Measurements from ENCODE around the gene CTU1.
A peak's percentile ranks its signal among the peaks of the same experiment; 100 is the strongest.
"Not testable (repeated sequence)": the region's sequence is repeated elsewhere in the genome, so short reads cannot be mapped to it uniquely, and the experiment has no call there.

CTU1 gene

DNA sequence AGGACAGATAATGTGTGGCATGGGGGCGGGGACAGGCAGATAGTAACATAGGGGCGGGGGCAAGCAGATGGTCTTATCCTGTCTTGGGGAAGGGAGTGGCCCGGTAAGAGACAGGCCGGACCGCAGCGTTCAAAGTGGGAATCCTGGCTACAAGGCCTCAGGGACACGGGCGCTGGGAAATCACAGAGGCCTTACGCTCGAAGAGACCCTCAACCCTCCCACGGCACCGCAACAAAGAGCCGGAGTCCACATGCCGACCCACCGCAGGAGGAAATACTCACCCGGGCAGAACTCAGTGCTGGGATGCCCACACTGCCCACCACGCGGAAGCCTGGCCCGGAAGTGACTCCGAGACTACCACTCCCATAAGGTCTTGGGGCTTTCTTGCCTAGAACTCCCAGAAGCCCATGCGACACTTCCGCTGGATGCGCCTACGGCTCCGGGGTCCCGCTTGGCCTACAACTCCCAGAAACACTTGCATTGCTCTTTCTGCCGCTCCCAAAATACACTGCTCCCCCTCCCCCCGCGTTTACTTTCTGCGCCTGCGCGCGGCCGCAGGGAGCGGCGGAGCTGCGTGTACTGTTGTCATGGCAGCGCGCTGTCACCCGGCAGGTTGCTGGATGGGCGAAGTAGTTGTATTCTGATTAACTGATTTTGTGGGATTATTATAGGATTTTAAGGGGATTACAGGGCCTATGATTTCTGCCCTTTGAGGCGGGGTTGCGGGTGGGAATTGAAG is at the start of gene CTU1:
Gene CTU1, minus strand, starts transcription at position 344 of the 739 bp plus-strand sequence. CDS start 3,840 bp downstream, outside the sequence.
- DNase-seq (ENCODE audit: low spot score) = peak; percentile 99

DNA sequence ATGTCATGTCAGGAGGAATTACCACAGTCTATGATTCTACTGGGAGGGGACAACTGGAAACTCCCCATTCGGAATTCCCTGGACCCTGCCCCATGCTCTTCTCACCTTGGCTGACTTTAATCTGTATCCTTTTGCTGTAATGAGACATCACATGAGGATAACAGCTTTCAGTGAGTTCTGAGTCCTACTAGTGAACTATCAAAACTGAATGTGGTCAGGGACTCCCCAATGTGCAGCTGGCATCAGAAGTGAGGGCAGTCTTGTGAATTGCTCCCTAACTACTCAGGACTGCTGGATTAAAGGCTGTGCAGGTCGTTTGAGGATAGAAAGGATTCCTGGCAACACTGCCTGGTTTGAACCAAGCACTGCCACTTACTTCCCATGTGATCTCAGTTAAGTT is 49.1 kb upstream of the CTU1 start:
- no peak for DNase-seq (ENCODE audit: low spot score)

DNA sequence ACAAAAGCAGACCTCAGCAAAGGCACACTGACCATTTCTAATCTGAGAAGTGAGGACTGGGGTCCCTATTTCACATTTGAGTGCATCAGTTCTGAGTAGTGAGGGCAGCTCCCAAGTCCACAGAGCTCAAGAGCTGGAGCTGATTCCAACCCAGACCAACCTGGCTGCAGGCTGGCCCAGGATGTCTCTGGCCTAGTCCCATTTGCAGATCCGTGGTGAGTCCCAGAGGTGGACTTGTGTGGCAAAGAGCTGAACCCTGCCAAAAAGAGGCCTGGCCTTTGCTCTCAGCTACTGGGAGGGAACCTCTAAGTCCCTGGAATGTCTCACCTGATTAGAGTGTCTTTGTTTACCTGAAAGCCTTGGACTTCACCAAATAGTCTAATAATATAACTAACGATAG is 48.5 kb upstream of the CTU1 start:
- no peak for DNase-seq (ENCODE audit: low spot score)

DNA sequence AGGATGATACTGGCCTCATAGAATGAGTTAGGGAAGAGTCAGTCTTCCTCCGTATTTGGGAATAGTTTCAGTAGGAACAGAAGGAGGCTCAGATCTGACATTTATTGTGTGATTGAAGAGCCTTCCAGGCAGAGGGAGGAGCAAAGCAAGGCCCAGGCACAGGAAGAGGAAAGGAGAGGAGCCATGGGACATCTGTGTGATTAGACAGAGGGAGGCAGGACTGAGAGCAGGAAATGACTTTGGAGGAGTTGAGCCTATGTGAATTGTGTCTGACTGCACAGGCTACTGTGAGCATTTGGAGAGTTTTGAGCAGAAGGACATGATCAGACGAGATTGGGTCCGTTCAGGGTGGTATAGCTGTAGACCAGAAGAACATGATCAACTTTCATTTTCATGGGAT is 42.4 kb upstream of the CTU1 start:
- no peak for DNase-seq (ENCODE audit: low spot score)

DNA sequence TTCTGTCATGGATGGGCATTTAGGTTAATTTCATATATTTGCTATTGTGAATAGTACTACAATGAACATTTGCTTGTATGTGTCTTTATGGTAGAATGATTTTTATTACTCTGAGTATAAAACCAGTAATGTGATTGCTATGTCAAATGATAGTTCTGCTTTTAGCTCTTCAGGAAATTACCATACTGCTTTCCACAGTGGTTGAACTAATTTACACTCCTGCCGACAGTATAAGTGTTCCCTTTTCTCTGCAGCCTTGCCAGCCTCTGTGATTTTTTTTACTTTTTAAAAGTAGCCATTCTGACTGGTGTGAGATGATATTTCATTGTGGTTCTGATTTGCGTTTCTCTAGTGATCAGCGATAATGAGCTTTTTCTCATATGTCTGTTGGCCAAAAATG is 40.4 kb upstream of the CTU1 start:
- DNase-seq (ENCODE audit: low spot score) = no peak

DNA sequence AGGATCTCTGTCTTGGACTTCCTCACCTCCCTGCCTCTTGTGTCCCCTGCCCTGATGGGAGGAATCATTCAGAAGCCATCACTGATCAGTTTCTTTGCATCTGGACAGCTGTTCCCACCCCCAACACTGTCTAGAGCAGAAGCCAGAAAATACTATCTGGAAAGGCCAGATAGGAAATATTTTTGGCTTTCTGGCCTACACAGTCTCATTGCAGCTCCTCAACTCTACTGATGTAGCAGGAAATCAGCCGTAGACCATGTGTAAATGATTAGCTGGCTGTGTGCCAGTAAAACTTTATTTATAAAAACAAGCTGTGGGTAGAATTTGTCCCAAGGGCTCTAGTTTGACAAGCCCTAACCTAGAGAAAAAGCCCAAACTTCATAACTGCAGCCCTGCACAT is 39.5 kb upstream of the CTU1 start:
- DNase-seq (ENCODE audit: low spot score) = no peak

DNA sequence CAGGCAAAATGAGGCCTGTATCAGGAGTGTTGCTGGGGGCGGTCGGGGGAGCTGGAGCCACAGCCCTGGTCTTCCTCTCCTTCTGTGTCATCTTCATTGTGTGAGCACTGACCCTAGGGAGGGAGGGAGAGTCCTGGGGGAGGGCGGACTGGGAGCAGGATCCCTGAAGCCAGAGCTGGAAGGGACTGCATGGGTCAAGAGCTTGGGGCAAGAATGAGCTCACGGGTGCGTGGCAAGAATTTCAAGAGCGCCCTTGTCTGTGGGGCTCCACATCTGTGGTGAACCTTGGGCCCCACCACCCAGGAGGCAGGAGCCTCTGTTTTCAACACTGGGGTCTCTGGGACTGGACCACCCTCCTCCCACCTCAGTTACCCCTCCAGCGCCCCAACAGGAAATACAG is 38.5 kb upstream of the CTU1 start:
- DNase-seq (ENCODE audit: low spot score) = no peak

DNA sequence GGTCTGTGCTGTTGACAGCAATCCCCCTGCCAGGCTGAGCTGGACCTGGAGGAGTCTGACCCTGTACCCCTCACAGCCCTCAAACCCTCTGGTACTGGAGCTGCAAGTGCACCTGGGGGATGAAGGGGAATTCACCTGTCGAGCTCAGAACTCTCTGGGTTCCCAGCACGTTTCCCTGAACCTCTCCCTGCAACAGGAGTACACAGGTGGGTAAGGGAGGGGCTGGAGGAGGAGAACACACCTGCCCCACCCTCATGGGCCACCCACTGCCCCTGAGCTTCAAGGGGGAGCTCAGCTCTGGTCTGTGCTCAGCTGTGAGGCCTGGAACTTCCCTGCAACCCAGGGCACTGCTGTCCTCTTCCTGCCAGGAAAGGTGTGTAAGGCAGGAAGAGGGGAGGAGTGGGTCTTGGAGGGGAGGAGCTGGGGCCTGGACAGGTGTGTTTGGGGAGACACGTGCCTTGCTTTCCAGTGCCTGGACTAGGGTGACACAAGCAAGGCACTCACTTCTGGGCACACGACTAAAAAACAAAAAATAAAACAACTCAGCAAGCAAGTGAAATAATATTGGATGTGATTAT is 37.8 kb upstream of the CTU1 start:
- DNase-seq (ENCODE audit: low spot score) = no peak

DNA sequence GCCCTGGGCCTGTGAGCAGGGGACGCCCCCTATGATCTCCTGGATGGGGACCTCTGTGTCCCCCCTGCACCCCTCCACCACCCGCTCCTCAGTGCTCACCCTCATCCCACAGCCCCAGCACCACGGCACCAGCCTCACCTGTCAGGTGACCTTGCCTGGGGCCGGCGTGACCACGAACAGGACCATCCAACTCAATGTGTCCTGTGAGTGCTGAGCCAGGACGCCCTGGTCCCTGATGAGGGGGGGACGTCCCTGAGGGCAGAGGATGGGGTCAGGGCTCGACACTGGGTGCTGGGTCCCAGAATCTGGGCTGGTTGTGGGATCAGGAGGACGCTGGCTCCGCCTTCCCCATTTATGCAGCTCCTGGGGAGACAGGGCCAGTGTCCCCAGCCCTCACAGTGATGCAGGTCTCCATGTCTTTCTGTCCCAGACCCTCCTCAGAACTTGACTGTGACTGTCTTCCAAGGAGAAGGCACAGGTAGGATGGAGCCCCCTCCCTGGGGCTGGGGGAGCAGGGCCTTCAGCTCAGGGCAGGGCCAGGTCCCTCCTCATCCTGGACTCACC is 36.4 kb upstream of the CTU1 start:
- DNase-seq (ENCODE audit: low spot score) = no peak

DNA sequence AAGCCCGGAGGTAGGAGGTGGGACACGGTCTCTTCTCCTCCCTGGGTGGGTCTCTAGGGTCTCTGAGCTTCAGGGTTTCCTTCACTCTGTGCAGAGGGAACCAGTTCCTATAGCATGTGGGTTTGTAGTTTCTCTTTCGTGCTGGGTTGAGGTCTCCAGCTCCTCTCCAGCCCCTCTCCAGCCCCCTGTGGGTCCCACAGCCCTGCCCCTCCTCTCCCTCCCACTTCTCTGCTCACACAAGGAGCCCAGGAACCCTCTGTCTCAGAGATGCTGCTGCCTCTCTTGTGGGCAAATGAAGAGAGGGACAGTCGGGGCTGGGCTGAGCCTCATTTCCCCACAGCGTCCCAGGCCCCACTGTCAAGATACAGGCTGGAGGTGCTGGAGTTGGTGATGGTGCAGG is 35.3 kb upstream of the CTU1 start:
- DNase-seq (ENCODE audit: low spot score) = no peak

DNA sequence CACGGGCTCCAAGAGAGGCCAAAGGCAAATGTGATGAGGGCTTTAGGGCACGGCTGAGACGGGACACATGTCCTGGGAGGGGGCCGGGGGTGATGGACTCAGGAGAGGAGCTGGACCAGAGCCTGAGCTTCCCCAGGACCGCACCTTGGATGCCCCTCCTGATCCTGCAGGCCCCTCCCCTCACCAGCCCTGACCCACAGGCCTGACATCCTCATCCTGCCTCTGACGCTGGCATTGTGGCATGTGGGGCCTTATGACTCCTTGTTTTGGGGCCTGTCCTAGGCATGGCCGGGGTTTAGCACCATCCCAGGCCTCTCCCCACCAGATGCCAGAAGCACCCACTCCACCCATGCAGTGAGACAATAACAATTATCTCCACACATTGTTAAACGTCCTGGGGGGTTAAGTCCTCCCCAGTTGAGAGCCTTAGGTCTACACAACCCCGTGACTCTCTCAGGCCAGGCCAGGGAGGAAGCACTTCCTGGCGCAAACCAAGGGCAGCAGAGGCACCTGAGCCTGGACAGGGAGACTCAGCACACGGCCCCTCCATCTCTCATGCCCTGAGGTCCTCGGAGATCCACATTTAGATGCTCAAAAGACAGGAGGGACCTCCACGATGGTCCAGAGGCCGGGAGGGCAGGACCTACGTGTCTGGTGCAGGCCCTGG is 34.7 kb upstream of the CTU1 start:
- not testable (repeated sequence) for DNase-seq (ENCODE audit: low spot score)

DNA sequence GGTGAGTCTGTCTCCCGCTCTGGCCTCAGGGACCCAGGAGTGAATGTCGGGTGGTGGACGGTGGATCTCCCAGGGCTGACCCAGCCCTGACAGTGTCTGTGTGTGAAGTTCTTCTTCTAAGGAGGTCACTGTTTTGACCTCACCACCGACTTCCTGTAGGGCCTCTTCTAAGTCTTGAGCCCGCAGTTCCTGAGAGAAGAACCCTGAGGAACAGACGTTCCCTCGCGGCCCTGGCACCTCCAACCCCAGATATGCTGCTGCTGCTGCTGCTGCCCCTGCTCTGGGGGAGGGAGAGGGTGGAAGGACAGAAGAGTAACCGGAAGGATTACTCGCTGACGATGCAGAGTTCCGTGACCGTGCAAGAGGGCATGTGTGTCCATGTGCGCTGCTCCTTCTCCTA is 33.9 kb upstream of the CTU1 start, which contains the start of gene SIGLEC7:
Gene SIGLEC7, plus strand, starts transcription at position 183 of the 400 bp plus-strand sequence. Its CDS starts 69 bp downstream, at position 252.
- DNase-seq (ENCODE audit: low spot score) = no peak

DNA sequence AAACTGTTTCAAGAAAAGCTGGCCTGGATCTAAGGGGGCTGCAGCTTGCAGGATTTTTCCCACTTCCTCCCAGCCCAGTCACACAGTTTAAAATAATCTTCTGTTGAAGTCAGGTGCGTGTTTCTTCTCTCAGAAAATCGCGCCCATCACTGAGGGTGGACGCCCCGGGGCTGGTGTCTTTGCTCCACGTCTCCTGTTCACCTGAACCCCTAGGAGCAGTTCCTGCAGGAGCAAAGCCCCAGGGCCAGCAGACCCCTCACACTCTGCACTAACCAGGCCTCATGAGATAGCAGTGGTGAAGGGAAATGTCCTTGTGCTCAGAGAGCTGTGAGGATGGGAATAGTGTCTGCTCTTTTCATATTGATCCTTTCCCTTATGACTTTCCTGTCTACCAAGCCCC is 33.0 kb upstream of the CTU1 start:
- no peak for DNase-seq (ENCODE audit: low spot score)

DNA sequence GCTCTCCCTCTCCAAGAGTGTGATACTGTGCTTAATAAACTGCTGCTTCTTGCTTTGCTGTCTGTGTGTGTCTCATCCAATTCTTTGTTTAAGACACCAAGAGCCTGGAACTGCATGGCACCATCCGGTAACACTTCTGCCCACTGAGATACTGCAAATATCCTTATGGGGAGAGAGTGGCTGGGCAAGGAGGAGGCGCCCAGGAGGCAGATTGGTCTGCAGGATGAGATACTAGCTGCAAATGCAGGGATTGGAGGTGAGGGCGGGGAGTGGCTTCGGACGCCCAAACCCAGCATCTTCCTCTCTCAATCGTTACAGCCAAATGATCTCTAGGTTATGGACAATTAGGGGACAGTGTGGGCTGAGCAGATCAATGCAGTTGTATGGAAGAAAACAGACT is 32.2 kb upstream of the CTU1 start:
- DNase-seq (ENCODE audit: low spot score) = no peak

DNA sequence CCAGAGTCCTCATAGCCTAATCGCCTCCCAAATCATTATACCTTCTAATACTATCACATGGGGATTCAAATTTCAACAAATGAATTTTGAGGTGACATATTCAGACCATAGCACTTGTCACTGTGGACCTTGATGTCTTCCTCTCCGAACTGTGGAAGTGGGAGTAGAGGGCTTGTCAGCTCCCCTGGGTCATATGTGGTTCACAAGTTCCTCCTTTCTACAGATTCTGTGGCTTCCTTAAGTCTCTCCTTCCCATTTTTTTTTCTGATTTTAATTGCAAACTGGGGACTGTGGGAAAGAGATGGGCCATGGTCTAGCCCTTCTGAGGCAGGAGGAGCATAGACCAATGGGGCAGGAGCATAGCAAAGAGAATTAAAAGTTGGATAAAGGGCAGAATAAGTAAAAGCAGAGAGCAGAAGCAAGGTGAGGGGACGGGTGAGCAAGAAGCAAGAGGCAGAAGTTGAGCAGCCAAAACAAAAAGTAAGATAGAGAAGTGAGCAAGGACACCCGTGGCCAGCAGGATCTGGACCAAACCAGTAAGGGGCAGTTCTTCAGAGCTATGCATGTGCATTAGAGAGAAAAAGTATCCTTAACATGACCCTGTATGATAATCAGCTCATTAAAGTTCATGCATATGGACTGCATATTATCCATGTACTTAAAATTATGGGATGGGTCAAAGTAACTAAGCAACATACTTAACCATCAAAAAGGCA is 31.2 kb upstream of the CTU1 start:
- DNase-seq (ENCODE audit: low spot score) = no peak

DNA sequence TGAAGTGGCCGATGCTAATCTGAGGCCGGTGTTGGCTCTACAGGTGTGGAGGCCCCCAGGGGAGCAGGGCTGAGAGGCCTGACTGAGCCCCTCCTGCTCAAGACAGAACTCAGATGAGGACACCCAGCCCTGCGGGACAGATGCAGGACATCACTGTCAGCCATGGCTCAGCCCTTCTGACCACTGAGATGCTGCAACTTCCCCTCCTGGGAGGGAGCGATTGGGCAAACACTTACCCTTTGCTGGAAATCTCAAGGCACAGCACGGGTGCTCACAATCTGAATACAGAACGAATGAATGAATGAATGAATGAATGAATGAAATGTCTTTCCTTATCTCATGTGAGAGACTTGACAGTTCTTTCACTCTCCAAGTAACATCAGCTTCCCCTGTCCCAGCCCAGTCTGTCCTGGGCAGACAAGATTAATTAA is 30.4 kb upstream of the CTU1 start:
- DNase-seq (ENCODE audit: low spot score) = no peak

DNA sequence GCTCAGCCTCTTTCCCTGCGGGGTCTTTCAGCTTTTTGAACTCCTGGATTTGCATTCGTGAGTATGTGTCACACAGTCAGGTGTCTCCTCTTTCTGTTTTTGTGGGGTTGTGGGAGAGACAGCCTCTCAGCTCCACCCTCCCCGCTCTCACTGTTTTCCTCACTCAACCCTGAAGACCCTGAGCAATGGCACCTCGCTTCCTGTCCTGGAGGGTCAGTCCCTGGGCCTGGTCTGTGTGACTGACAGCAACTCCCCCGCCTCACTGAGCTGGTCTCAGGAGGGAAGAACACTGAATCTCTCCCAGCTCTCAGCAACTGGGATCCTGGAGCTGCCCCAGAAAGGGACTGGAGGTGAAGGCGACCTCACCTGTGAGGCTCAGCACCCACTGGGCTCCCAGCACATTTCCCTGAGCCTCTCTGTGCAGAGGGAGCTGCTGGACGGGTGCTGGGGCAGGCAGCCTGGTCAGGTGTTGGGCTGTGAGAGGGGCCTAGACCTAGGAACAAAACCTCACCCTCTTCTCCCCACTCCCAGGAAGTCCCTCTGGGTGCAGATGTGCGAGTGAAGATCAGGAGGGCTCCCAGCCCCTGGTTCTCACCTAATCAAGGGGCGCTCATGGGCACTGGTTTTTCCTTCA is 29.7 kb upstream of the CTU1 start:
- no peak for DNase-seq (ENCODE audit: low spot score)

DNA sequence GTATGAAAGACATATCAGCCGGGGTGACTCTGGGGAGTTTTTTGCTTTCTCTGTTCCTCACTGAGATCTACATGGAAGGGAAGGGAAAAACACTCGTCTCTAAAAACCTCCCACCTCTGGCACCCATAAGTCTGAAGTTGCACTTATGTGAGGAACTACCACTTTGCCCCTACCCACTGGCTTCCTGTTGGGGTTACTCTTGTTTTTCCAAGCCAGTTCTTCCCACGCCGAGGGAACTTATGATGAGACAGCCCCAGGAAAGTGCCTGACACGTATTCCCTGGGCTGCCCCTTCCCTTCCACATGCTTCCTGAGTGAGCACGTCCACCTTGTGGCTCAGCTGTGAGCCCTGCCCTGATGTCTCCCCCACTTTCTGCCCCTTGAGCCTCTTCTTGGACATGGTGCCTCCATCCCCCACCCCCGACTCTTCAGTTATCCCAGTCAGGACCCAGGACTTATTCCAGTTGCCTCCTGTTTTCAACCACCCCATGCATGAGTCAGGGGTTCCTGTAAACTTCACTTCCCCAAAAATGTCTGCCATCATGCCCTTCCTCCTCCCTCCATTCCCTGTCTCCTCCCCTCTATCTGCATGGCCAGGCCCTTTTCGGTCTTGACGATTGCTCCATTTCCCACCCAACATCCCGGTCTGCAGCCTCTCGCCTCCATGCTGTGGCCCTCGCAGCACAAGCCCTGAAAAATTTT is 28.8 kb upstream of the CTU1 start:
- DNase-seq (ENCODE audit: low spot score) = peak; percentile 21

DNA sequence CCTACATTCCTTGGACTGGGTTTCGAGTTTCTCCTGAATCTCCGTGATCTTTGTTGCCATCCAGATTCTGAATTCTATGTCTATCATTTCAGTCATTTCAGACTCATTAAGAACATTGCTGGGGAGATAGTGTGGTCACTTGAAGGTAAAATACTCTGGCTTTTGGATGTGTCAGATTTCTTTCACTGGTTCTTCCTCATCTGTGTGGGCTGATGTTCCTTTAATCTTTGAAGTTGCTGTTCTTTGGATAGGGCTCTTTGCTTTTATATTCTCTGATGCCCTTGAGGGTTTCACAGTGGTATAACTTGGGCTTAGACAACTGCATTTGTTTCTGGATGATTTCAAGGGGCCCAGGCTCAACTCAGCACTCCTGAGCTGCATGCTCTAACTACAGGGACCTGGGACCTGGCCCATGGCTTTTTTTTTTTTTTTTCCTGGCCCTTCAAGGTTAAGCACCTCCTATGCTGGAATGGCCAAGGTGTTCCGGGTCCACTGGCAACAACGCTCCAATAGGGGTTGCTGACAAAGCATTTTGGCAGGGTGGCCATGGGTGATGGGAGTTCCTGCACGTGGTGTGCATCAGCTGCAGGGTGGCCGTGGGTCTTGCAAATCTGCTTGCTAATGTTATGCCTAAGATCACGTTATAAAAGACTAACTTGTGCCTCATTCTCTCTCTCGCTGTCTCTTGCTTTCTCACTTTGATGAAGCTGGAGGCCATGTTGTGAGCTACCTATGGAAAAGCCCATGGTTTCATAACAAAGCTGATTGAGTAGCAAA is 28.0 kb upstream of the CTU1 start:
- DNase-seq (ENCODE audit: low spot score) = no peak

DNA sequence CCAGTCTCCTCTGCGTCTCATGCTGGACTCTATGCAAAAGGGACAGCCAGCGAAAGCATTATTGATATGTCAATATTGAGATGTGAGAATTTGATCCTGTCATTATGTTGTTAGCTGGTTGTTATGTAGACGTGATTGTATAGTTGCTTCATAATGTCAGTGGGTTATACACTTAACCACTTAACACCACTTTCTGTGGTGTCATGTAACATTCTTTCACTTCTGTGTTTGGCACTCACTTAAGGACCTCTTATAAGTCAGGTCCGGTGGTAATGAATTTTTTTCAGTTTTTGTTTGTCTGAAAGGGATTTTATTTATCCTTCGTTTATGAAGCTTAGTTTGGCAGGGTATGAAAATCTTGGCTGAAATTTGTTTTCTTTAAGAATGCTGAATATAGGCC is 26.8 kb upstream of the CTU1 start:
- DNase-seq (ENCODE audit: low spot score) = no peak

All from CD4-positive, alpha-beta T cell treated with Interleukin-6 at 100 ng/mL for 8 hours (primary cell).